ENCODE data around the gene ITGB1. TPM values are rescaled to one million over a fixed set of nuclear protein-coding genes. Genes with fewer than 3 reads are reported as not detected.
A peak's percentile ranks its signal among the peaks of the same experiment; 100 is the strongest.

ITGB1 gene
- total RNA-seq, 1 experiment from 2014 or later, result 223 TPM

GRCh38 chr10:32923849-32924248 is 34.2 kb downstream of the ITGB1 start:
- no CpG with 5 or more reads among the region's 2 CpGs for WGBS (ENCODE audit: extremely low coverage, insufficient read length, low lambda C conversion rate)
- H3K18ac ChIP-seq (ENCODE audit: insufficient read length, low read depth, low read length), result no peak overlapping the region
- no peaks in the 10 kb centered on the region for H4K20me1 ChIP-seq (ENCODE audit: control insufficient read depth, insufficient read depth, insufficient read length)
- no peak overlapping the region for H2BK20ac ChIP-seq (ENCODE audit: low read depth, low read length, poor library complexity, severe bottlenecking)
- Mint-ChIP-seq H3K4me3 (no peak overlapping the region), H3K9me3 (peaks cover 3 to 4% of the 10 kb centered on the region in 2 experiments; a peak in 2 of 5 replicates), H3K36me3 (ENCODE audit: insufficient read depth in 1 of 3, low read depth in 3 of 3) (peaks cover 61 to 88% (median 78%) of the 10 kb centered on the region in 3 experiments), H3K4me1 (no peaks in the 10 kb centered on the region), H3K27ac (peak overlapping the region in 1 of 3 experiments; percentile 2; a peak in 2 of 7 replicates), H3K27me3 (ENCODE audit: low read depth) (no peaks in the 10 kb centered on the region)
- no peak overlapping the region for H2BK12ac ChIP-seq (ENCODE audit: insufficient read length, low read depth, low read length)
- no peak overlapping the region for H3K14ac ChIP-seq (ENCODE audit: insufficient read depth, low read length)
- H3K27me3 ChIP-seq (ENCODE audit: insufficient read depth, low read length), result no peaks in the 10 kb centered on the region
- H3K27ac ChIP-seq (ENCODE audit: insufficient read length, low read depth, low read length), result no peak overlapping the region
- H2AK5ac ChIP-seq (ENCODE audit: insufficient read length, low read length), result no peak overlapping the region
- H2BK120ac ChIP-seq (ENCODE audit: low read depth, low read length, poor library complexity, severe bottlenecking), result no peak overlapping the region
- no peak overlapping the region for H3K23ac ChIP-seq (ENCODE audit: insufficient read length, low read depth, low read length)
- H3K9ac ChIP-seq (ENCODE audit: extremely low read depth, insufficient read length, low read length), result no peak overlapping the region
- H3K4me1 ChIP-seq (ENCODE audit: insufficient read depth, low read length), result no peaks in the 10 kb centered on the region
- H3K23me2 ChIP-seq (ENCODE audit: insufficient read length, low read depth, low read length, poor library complexity, severe bottlenecking), result no peaks in the 10 kb centered on the region
- no peaks in the 10 kb centered on the region for H3K9me3 ChIP-seq (ENCODE audit: control insufficient read depth, low read depth, low read length)
- no peak overlapping the region for H4K5ac ChIP-seq (ENCODE audit: insufficient read length, low read depth, low read length)
- H3K4ac ChIP-seq (ENCODE audit: low read depth, low read length), result no peak overlapping the region
- H3T11ph ChIP-seq (ENCODE audit: low read length), result no peak overlapping the region
- no peak overlapping the region for H3K4me2 ChIP-seq (ENCODE audit: insufficient read depth, insufficient read length, low read length)
- no peak overlapping the region for H4K8ac ChIP-seq (replicated peaks; ENCODE audit: insufficient read length, low read depth, low read length)
- no peak overlapping the region for H2AFZ ChIP-seq (ENCODE audit: low read length)
- no peaks in the 10 kb centered on the region for H3K79me1 ChIP-seq (ENCODE audit: insufficient read depth, low read depth, low read length, poor library complexity, severe bottlenecking)
- no peak overlapping the region for H2BK5ac ChIP-seq (ENCODE audit: insufficient read length, low read length)
- H3K79me2 ChIP-seq (ENCODE audit: insufficient read depth, low read length), result 0 out of 2 replicates have a peak, but pooled peaks cover 1% of the 10 kb centered on the region
- H4K91ac ChIP-seq (ENCODE audit: insufficient read length, low read depth, low read length), result no peak overlapping the region
- DNase-seq, result no peak
- no peak for TF ChIP-seq CTCF (conservative IDR thresholded peaks at IDR 0.05)
- no peak overlapping the region for H2BK15ac ChIP-seq (ENCODE audit: low read depth, low read length)
- no peak overlapping the region for H3K56ac ChIP-seq (ENCODE audit: insufficient read length, low read depth, low read length)

All from H9 (cell line).